ENCODE data around the gene CST2.
"Not testable (repeated sequence)": the region's sequence is repeated elsewhere in the genome, so short reads cannot be mapped to it uniquely, and the experiment has no call there.

CST2 gene, protein sequence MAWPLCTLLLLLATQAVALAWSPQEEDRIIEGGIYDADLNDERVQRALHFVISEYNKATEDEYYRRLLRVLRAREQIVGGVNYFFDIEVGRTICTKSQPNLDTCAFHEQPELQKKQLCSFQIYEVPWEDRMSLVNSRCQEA

DNA sequence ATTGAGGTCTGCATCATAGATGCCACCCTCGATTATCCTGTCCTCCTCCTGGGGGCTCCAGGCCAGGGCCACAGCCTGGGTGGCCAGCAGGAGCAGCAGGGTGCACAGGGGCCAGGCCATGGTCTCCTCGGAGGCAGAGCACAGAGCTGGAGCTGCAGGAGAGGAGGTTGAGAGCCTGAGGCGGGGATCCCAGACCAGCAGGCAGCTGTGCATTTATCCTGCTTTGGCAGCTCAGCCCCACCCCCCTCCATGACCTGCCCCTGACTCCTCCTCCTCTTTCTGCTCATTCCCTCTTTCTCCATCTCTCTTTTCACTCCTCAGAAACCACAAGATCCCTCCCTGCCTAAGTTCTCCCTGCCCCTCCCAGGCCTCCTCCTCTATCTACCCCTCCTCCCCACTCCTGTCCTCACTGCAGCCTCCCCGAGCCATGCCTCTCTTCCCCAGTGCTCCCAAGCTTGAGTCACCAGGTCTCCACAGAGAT lies at the start of gene CST2:
Gene CST2, minus strand, starts transcription at position 189 of the 481 bp plus-strand sequence. Its CDS starts 69 bp downstream, at position 120.
- no peak for DNase-seq

DNA sequence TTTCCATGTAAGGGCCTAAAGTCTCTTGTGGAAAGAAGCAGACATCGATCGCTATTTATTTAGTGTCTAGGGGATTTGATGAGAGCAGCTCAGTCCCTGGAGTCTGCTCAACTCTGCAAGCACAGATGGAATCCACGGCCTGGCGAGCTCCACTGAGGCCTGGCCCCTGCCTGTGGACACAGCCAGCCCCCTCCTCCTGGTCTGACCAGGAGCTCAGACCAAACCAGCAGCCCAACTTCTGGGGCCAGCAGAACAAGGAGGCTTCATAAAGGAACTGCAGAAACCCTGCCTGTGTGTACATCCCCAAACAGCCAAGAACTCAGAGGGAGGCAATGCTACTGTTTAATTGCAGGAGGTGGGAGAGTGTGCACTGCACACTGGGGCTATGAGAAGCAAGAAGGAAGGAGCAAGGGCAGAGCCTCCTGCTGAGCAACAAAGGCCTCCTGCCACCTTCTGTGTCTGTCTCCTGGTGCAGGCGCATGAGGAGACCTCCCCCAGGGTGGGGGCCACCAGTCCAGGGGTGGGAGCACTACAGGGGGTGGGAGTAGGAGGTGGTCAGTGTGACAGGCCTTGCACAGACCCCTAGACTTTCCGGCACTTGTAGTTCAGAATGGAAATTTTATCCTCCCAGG lies 49.2 kb upstream of the CST2 start:
- no peak for DNase-seq
- in situ Hi-C loops (cut with MboI; ENCODE audit: low pct_unique_long_range_greater_than_20kb, low sequenced_read_pairs) = no loop called here

More for the DNA sequence above, at the start of gene CST2:
- in situ Hi-C loops (cut with MboI; ENCODE audit: low pct_unique_long_range_greater_than_20kb, low sequenced_read_pairs) = no loop called here

DNA sequence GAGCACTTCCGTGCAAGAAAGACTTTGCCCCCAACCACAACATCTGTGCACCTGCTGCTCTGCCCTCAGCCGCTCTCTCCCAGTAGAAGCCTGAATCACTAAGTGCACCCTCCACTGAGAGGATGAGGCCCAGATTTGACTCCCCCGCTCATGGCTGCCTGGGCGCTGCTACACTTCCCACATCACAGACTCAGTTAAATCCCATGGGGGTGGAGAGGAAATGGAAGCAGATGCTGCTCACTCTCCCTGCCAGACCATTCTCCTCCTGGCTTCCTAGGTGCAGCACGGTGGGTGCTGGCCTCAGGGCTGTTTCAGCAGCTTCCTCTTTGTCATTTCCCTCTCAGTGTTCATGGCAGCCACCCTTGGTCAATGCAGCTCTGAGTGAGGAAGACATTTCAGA lies 48.2 kb upstream of the CST2 start:
- no peak for DNase-seq
- in situ Hi-C loops (cut with MboI; ENCODE audit: low pct_unique_long_range_greater_than_20kb, low sequenced_read_pairs) = no loop called here

DNA sequence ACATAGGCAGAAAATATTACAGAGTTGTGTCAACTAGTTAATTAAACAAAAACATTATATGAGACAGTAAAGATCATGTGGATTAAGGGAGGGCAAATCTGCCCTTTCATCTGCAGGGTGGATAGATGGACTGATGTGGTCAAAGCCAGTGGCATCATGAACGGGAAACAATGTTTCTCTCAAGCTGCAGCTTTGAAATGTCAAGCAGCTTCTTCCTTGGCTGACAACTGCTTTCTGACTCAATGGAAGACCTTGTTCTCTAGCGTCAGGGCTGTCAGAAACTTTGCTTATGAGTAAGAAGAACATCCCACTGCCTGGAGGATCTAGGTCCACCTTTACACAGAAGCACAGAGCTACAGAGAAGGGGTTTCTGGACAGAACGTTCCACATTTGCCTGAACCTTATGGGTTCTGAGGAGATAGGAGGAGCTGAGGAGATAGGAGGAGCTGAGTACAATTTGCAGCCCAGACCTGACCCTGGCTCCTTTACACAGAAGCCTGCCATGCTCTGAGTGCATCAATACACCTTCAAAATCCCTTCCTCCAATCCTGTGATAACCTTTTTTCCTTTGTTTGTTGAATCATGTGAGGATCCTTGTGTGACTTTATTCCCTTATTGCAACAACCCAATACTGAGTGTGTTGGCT lies 47.0 kb upstream of the CST2 start:
- in situ Hi-C loops (cut with MboI; ENCODE audit: low pct_unique_long_range_greater_than_20kb, low sequenced_read_pairs) = no loop called here
- no peak for DNase-seq

DNA sequence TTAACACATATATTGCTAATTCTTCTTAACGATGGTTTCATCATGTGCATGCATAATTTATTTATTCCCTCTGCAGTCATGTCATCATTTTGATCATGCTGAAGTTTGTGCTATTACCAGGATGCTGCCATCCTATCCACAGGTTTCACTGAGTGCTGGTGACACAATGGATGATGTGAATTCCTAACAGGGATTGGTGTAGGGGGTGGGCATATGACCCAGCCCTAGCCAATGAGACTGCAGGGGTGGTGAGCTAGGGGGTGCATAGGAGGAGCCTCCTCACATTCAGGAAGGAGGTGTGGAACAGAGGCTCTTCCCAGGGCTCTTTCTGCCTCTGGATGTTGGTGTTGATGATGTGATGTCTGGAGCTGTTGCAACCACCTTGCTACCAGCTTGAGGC lies 45.5 kb upstream of the CST2 start:
- no peak for DNase-seq

DNA sequence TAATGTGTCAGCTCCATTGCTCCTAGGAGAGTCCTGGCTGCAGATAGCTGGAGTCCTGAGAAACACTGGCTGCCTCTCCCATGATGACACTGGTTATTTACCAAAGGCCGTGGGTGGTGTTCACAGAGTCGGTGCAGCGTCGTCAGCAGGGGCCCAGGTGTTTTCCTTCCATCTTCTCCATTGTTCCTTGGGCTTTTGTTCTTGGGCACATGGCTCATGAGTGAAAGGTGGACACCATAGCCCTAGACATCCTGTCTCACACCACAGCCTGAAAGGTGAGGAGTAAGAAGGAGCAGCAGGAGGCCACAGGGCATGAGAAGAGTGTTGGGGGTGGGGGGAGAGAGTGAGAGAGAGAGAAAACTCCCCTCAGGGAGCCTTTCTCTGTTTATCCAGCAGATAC lies 43.9 kb upstream of the CST2 start:
- no peak for DNase-seq
- in situ Hi-C loops (cut with MboI; ENCODE audit: low pct_unique_long_range_greater_than_20kb, low sequenced_read_pairs) = no loop called here

More for the DNA sequence above, 45.5 kb upstream of the CST2 start:
- in situ Hi-C loops (cut with MboI; ENCODE audit: low pct_unique_long_range_greater_than_20kb, low sequenced_read_pairs) = no loop called here

DNA sequence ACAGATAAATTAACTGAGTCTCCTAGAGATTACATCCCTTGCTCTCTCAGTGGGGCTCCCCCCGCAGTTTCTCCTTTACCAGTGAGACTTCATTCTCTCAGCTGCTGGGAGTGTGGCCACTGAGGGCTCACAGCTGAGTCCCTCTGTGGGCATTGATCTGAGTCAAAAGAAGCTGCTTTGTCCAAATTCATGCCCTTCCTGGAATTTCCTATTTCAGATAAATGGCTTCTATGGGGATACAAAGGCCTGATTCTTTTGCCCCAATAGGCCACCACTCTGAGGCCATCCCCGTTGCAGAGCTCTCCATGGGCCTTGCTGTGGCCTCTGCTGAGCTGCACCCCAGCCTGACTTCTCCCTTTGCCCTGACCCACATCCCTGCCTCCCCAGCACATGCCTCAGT lies 43.0 kb upstream of the CST2 start:
- no peak for DNase-seq
- in situ Hi-C loops (cut with MboI; ENCODE audit: low pct_unique_long_range_greater_than_20kb, low sequenced_read_pairs) = no loop called here

DNA sequence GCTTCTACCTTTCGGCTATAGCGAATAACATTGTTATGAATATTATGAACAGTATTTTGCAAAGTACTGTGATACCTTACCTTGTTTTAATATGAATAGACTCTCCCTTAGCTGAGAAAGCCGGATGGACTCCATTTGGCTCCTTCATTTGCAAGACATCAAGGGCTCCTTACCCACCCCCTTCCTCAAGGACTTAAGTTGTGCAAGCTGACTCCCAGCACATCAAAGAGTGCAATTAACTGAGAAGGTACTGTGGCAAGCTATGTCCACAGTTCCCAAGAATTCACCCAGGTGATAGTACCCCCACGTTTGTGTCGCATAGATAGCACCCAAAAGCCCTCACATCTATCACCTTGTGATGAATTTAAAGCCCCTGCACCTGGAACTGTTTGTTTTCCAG lies 41.8 kb upstream of the CST2 start:
- DNase-seq = no peak
- in situ Hi-C loops (cut with MboI; ENCODE audit: low pct_unique_long_range_greater_than_20kb, low sequenced_read_pairs) = no loop called here

DNA sequence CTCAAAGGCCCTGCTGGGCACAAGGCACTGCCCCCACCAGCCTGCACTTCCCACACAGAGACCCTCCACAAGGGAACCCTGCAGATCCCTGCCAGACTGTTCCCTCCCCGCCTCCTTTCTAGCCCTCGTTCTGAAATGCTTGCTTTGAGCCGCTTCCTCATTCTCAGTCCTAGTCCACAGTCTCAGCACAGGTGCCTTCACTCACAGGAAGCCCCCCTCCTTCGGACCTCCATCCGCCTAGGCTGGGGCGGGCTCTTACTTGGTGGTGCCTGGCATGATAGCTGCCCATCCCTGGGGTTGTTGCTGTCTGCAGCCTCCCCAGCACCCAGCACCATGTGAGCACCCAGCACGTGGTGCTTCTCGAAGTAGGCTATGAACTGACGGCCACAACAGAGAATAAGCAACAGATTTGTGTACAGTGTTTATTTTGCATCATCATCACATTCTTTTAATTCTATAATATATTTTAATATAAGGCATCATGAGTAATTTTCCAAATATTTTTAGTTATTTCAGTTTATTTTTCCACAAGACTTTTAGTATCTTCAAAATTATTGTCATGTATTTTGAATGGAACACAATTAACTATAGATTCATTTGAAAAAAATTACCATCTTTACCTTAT lies 40.7 kb upstream of the CST2 start:
- in situ Hi-C loops (cut with MboI; ENCODE audit: low pct_unique_long_range_greater_than_20kb, low sequenced_read_pairs) = no loop called here
- no peak for DNase-seq

DNA sequence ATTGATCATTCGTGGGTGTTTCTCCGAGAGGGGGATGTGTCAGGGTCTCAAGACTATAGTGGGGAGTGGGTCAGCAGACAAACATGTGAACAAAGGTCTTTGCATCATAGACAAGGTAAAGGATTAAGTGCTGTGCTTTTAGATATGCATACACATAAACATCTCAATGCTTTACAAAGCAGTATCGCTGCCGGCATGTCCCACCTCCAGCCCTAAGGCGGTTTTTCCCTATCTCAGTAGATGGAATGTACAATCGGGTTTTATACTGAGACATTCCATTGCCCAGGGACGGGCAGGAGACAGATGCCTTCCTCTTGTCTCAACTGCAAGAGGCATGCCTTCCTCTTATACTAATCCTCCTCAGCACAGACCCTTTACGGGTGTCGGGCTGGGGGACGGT lies 34.2 kb upstream of the CST2 start:
- DNase-seq; in situ Hi-C loops (cut with MboI; ENCODE audit: low pct_unique_long_range_greater_than_20kb, low sequenced_read_pairs): not testable (repeated sequence)

DNA sequence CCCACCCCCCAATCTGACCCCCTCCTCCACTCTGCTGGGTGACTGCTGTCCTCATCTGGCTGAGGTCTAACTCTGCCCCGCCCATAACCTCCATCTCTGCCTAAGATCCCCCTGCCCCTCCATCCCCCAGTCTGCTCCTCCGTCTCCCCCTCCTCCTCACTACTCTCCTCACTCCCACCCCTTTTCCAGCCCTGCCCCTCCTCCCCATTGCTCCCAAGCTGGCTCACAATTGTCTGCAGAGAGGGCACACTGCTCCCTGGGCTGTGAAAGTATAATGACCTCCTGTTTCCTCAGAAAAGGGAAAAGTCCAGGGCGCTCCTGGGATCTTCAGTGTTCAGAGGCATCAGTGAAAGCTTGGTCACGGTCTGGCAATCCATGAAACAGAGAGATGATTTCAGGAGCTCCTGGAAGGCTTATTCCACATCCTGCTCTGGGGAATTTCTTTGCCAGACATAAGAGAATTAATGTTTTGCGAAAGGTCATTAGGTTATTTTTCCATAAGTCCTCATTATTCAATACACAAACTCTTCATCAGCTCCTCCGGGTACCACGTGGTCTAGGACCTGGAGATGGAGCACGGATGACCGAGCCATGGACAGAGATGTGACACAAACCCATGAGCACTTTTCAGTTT lies 31.6 kb upstream of the CST2 start:
- no peak for DNase-seq
- in situ Hi-C loops (cut with MboI; ENCODE audit: low pct_unique_long_range_greater_than_20kb, low sequenced_read_pairs) = no loop called here

DNA sequence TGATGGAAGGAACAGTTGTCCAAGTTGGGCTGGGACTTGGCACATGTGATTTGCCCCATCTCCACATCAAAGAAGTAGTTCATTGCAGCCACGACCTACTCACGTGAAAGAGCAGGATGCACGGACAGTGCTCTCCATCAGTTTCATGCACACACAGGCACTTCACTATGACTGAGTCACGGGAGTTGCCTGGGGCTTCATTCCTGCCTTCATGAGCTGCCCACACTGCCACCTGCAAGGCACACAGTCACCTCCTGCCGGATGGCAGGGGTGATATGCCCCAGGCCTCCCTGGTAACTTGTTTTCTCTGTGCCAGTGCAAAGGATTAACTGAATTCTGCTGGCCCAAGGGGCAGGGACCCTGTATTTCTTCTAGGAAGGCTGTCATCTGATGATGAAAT lies 30.2 kb upstream of the CST2 start:
- in situ Hi-C loops (cut with MboI; ENCODE audit: low pct_unique_long_range_greater_than_20kb, low sequenced_read_pairs) = no loop called here
- no peak for DNase-seq

DNA sequence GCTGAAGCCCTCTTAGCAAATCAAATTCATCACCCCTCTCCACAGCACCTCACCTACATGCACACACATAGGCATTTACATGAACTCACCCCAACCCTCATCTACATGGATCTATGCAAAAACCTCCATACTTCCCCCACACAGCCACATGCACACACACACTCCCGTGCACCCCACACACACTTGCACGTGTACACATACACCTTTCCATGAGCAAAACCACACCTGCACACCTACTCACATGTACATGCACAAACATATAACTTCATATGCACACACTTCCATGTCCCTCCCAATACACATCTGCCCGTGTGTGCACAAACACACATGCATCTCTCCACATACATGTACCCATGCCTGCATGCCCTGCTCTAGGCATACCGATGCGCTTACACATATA lies 29.7 kb upstream of the CST2 start:
- no peak for DNase-seq
- in situ Hi-C loops (cut with MboI; ENCODE audit: low pct_unique_long_range_greater_than_20kb, low sequenced_read_pairs) = no loop called here

DNA sequence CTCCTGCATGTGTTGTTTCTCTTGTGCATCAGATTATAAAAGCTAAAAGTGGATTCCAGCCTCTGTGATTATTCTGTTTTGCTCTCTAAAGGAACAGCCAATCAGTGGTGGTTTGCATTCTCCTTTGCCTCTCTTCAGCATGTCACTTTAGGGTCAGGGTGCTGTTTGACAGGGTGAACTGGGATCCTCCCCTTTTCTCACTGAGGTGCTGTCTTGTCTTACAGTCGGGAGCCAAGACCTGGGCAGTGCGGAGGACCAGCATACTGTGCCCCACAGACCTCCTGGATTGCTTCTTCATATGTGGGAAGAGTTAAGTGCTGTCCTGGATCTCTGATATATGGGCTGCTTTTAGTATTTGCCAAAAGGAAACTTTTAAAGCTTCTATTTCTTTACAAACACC lies 15.2 kb upstream of the CST2 start:
- no peak for DNase-seq
- in situ Hi-C loops (cut with MboI; ENCODE audit: low pct_unique_long_range_greater_than_20kb, low sequenced_read_pairs) = no loop called here

DNA sequence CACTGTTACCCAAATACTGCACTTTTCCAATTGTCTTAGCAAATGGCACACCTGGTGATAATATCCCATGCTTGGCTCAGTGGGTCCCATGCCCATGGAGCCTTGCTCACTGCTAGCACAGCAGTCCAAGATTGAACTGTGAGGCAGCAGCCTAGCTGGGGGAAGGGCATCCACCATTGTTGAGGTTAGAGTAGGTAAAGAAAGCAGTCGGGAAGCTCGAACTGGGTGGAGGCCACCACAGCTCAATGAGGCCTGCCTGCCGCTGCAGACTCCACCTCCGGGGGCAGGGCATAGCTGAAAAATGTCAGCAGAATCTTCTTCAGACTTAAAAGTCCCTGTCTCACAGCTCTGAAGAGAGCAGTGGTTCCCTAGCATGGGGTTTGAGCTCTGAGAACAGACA lies 9.2 kb upstream of the CST2 start:
- no peak for DNase-seq
- in situ Hi-C loops (cut with MboI; ENCODE audit: low pct_unique_long_range_greater_than_20kb, low sequenced_read_pairs) = no loop called here

DNA sequence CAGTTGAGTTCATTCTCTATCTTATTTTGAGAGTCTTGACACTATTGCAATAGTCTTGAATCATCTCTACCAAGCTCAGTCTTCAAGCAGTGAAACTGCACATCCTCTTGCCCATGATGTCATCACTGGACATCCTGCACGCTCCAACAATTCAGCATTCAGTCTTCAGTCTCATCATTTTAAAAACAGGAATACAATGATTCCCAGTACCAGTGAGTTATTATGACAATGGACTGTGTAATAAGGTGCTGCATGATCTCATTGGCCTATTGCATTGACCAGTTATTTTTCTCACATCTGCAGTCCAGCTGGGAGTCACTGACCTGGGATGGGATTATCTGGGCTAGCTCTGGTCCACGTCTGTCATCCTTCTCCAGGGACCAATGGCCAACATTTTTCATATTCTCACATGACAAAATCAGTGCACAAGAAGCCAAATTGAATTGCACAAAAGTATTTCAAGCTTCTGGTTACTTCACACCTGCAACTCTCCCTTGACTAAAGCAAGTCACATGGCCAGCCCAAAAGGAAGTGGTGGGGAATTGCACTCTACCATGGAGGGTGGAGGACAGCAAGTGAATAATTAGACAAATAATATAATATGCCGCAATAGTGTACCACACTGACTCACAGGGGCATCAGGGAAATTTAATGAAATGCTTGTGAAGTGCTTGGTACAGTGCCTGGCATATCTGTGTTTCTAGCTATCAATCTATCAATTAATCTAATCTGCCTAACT lies 6.4 kb upstream of the CST2 start:
- in situ Hi-C loops (cut with MboI; ENCODE audit: low pct_unique_long_range_greater_than_20kb, low sequenced_read_pairs) = no loop called here
- DNase-seq = no peak

DNA sequence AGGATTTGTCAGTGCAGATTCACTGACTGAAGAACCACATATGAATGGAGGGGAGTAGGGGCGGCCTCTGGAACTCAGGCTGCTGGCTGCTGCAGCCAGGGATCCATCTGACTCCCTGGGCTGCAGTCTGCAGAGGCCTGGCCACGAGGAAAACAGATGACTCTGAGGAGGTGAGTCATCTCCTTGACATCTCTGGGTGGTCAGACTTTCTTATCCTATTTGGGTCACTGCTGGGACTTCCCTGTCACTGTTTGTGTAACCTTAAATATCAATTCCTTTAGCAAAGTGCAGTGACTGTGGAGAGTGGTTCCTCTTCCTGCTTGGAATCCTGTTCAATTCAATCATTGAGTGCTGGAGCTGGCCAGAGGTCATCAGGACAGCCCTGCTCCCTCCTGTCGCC lies 5.4 kb upstream of the CST2 start:
- in situ Hi-C loops (cut with MboI; ENCODE audit: low pct_unique_long_range_greater_than_20kb, low sequenced_read_pairs); DNase-seq: not testable (repeated sequence)

DNA sequence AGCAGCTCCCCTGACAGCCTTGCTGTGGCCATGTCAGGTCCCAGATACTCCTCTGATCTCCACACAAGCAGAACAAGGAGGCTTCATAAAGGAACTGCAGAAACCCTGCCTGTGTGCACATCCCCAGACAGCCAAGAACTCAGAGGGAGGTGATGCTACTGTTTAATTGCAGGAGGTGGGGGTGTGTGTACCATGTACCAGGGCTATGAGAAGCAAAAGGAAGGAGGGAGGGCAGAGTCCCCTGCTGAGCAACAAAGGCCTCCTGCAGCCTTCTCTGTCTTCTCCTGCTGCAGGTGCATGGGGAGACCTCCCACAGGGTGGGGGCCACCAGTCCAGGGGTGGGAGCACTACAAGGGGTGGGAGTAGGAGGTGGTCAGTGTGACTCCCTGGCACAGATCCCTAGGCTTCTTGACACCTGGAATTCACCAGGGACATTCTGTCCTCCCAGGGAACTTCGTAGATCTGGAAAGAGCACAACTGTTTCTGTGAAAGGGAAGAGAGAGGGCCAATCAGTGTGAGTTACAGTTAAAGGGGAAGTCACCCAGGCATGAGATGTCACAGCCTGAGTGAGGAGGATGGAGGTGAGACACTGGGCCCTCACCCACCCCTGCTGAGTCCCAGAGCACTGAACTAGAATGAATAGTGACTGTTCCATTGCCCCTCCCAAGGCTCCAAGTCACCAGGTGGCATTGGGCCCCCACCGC lies 2.8 kb downstream of the CST2 start:
- DNase-seq = no peak
- in situ Hi-C loops (cut with MboI; ENCODE audit: low pct_unique_long_range_greater_than_20kb, low sequenced_read_pairs) = no loop called here

DNA sequence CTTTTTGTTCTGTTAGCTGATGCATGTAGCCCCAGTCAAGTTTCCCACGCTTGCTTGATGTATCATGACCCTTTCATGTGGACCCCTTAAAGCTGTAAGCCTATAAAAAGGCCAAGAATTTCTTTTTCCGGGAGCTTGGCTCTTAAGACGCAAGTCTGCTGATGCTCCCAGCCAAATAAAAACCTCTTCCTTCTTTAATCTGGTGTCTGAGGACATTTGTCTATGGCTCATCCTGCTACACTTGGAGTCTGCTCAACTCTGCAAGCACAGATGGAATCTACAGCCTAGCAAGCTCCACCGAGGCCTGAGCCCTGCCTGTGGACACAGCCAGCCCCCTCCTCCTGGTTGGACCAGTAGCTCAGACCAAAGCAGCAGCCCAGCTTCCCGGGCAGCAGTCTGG lies 3.4 kb downstream of the CST2 start:
- in situ Hi-C loops (cut with MboI; ENCODE audit: low pct_unique_long_range_greater_than_20kb, low sequenced_read_pairs) = no loop called here
- DNase-seq = no peak

Measured in KBM-7 (cell line).